H1 (cell line): ENCODE results near the gene RNU5D-1. TPM values are rescaled to one million over a fixed set of nuclear protein-coding genes. Genes with fewer than 3 reads are reported as not detected.

Experiments used
- CTCF ChIA-PET: fragments of 300-600 bp; sonication (Branson Sonifier 250); formaldehyde crosslinking; loops from one replicate; lab custom pipeline; 2021; ENCODE audit not compliant: partially characterized antibody; lab: Charles Lee
- POLR2A ChIA-PET: fragments of 300-600 bp; sonication (Branson Sonifier 250); formaldehyde crosslinking; loops from one replicate; lab custom pipeline; 2021; ENCODE audit warnings: inconsistent platforms; ENCODE audit not compliant: partially characterized antibody; lab: Charles Lee
- DNase-seq, 2 experiments: peaks; one replicate each; pipeline versions ENCODE4 v3.0.0 to v3.0.0-alpha.2; 2010 to 2022; ENCODE audit warnings: low spot score in 2 of 2, low read depth in 1 of 2, mixed read lengths in 1 of 2
- FAIRE-seq: peaks from 2 replicates; lab custom pipeline; 2011; peaks lifted over from hg19 to GRCh38; lab: Jason Lieb, UNC
- H2AFZ ChIP-seq: 2 replicates; pipeline ENCODE4 v1.8.1; 2012; ENCODE audit warnings: low read length, inconsistent platforms
- H2AK5ac ChIP-seq: 2 replicates; pipeline ENCODE4 v1.6.1; 2013; ENCODE audit warnings: low read depth, low read length
- H2BK120ac ChIP-seq: replicated peaks from 2 replicates; pipeline ENCODE3; 2013; ENCODE audit warnings: low read depth, low read length, inconsistent platforms
- H2BK12ac ChIP-seq: 2 replicates; pipeline ENCODE4 v1.6.1; 2013; ENCODE audit warnings: low read depth, low read length
- H2BK15ac ChIP-seq: 2 replicates; pipeline ENCODE4 v1.6.1; 2013; ENCODE audit warnings: low read length
- H2BK20ac ChIP-seq: 2 replicates; pipeline ENCODE4 v1.6.1; 2013; ENCODE audit warnings: low read length
- H2BK5ac ChIP-seq: 2 replicates; pipeline ENCODE4 v1.6.1; 2013; ENCODE audit warnings: low read depth, low read length
- H3K14ac ChIP-seq: 2 replicates; pipeline ENCODE4 v1.6.1; 2013; ENCODE audit warnings: inconsistent platforms; ENCODE audit not compliant: insufficient read length
- H3K18ac ChIP-seq: 2 replicates; pipeline ENCODE4 v1.6.1; 2013; ENCODE audit warnings: low read length; ENCODE audit errors: extremely low read depth
- H3K23ac ChIP-seq: 2 replicates; pipeline ENCODE4 v1.6.1; 2013; ENCODE audit warnings: inconsistent platforms; ENCODE audit not compliant: insufficient read length
- H3K23me2 ChIP-seq: 2 replicates; pipeline ENCODE4 v1.6.1; 2013; ENCODE audit warnings: low read depth, low read length
- H3K27ac ChIP-seq: 2 replicates; pipeline ENCODE4 v1.6.1; 2011; ENCODE audit warnings: low read depth, low read length, inconsistent platforms
- H3K27me3 ChIP-seq, 4 experiments: replicated peaks in 1 of 4; 1 replicate in 1 of 4; 2 replicates in 3 of 4; pipeline versions ENCODE4 v1.6.1 to v1.8.1; 2011 to 2013; ENCODE audit warnings: low read length in 3 of 4, mild to moderate bottlenecking in 3 of 4, inconsistent platforms in 2 of 4, mixed read lengths in 2 of 4, moderate library complexity in 1 of 4; ENCODE audit not compliant: control insufficient read depth in 3 of 4, insufficient read depth in 3 of 4; ENCODE audit errors: extremely low read depth in 1 of 4
- H3K36me3 ChIP-seq, 4 experiments: 2 replicates each; pipeline versions ENCODE4 v1.6.1 to v1.8.1; 2011 to 2013; ENCODE audit warnings: mild to moderate bottlenecking in 4 of 4, low read length in 3 of 4, moderate library complexity in 2 of 4, control low read depth in 1 of 4, inconsistent platforms in 1 of 4; ENCODE audit not compliant: insufficient read depth in 4 of 4, control insufficient read depth in 2 of 4
- H3K4ac ChIP-seq: replicated peaks from 2 replicates; pipeline ENCODE3; 2013; ENCODE audit warnings: low read length, low read depth, mixed read lengths, inconsistent platforms; ENCODE audit not compliant: insufficient read length
- H3K4me1 ChIP-seq, 4 experiments: replicated peaks in 1 of 4; 1 replicate in 1 of 4; 2 replicates in 3 of 4; pipeline versions ENCODE4 v1.6.1 to v1.8.1; 2011 to 2013; ENCODE audit warnings: low read length in 3 of 4, inconsistent platforms in 2 of 4, mixed read lengths in 1 of 4; ENCODE audit not compliant: insufficient read depth in 4 of 4, control insufficient read depth in 3 of 4
- H3K4me2 ChIP-seq, 2 experiments: 2 replicates each; pipeline versions ENCODE4 v1.6.1 to v1.8.1; 2011 to 2013; ENCODE audit warnings: low read depth in 2 of 2, low read length in 2 of 2, control low read depth in 1 of 2, inconsistent platforms in 1 of 2, mild to moderate bottlenecking in 1 of 2; ENCODE audit not compliant: insufficient read depth in 1 of 2
- H3K4me3 ChIP-seq, 4 experiments: fragments of 200-600, 300-600 bp in 1 of 4; sonication (generic), shearing (Covaris generic), sonication (Bioruptor Twin) in 1 of 4; 2 replicates each; pipeline versions ENCODE4 v1.5.1 to v1.8.1; 2011 to 2016; ENCODE audit warnings: low read length in 4 of 4, low read depth in 3 of 4, control low read depth in 2 of 4, inconsistent platforms in 2 of 4, mild to moderate bottlenecking in 2 of 4, mixed read lengths in 1 of 4, moderate library complexity in 1 of 4; ENCODE audit not compliant: insufficient read depth in 2 of 4; ENCODE audit errors: extremely low read depth in 1 of 4
- H3K56ac ChIP-seq: replicated peaks from 2 replicates; pipeline ENCODE3; 2013; ENCODE audit warnings: low read depth, mild to moderate bottlenecking, mixed read lengths, low read length, inconsistent platforms; ENCODE audit not compliant: insufficient read length
- H3K79me1 ChIP-seq: 2 replicates; pipeline ENCODE4 v1.6.1; 2013; ENCODE audit warnings: low read depth, low read length, control low read depth
- H3K79me2 ChIP-seq, 2 experiments: 2 replicates each; pipeline versions ENCODE4 v1.6.1 to v1.8.1; 2012 to 2013; ENCODE audit warnings: low read length in 2 of 2, mild to moderate bottlenecking in 2 of 2, inconsistent platforms in 1 of 2; ENCODE audit not compliant: insufficient read depth in 2 of 2, control insufficient read depth in 1 of 2
- H3K9ac ChIP-seq, 4 experiments: replicated peaks in 1 of 4; 1 replicate in 1 of 4; 2 replicates in 3 of 4; pipeline versions ENCODE4 v1.6.1 to v1.8.1; 2011 to 2013; ENCODE audit warnings: low read depth in 3 of 4, low read length in 3 of 4, control low read depth in 2 of 4, mild to moderate bottlenecking in 2 of 4, moderate library complexity in 2 of 4, inconsistent platforms in 1 of 4; ENCODE audit errors: extremely low read depth in 1 of 4
- H3K9me3 ChIP-seq, 2 experiments: 2 replicates each; pipeline versions ENCODE4 v1.6.1 to v1.8.1; 2012 to 2013; ENCODE audit warnings: mild to moderate bottlenecking in 2 of 2, moderate library complexity in 2 of 2, control low read depth in 1 of 2, inconsistent platforms in 1 of 2, low read depth in 1 of 2, low read length in 1 of 2, mixed read lengths in 1 of 2; ENCODE audit not compliant: insufficient read depth in 2 of 2
- H4K20me1 ChIP-seq, 2 experiments: replicated peaks in 1 of 2; 2 replicates each; pipeline versions ENCODE3 to v1.8.1; 2011 to 2013; ENCODE audit warnings: inconsistent platforms in 2 of 2, low read length in 2 of 2, mild to moderate bottlenecking in 1 of 2; ENCODE audit not compliant: insufficient read depth in 2 of 2, control insufficient read depth in 1 of 2
- H4K5ac ChIP-seq: 2 replicates; pipeline ENCODE4 v1.6.1; 2013; ENCODE audit warnings: low read length, low read depth, mixed read lengths, inconsistent platforms; ENCODE audit not compliant: insufficient read length
- H4K8ac ChIP-seq: 2 replicates; pipeline ENCODE4 v1.8.0; 2013; ENCODE audit warnings: mild to moderate bottlenecking, moderate library complexity, low read length, inconsistent platforms; ENCODE audit not compliant: insufficient read depth; ENCODE audit errors: extremely low read depth
- H4K91ac ChIP-seq: replicated peaks from 2 replicates; pipeline ENCODE3; 2013; ENCODE audit warnings: low read length, mixed read lengths, inconsistent platforms; ENCODE audit not compliant: insufficient read length
- CEBPB ChIP-seq: IDR thresholded peaks from 2 replicates; pipeline ENCODE4 v1.6.1; 2012; ENCODE audit warnings: low read depth, low read length
- GABPA ChIP-seq: IDR thresholded peaks from 2 replicates; pipeline ENCODE4 v1.6.1; 2011; ENCODE audit warnings: mild to moderate bottlenecking, low read length, moderate library complexity, borderline replicate concordance; ENCODE audit not compliant: insufficient read depth
- JUN ChIP-seq: IDR thresholded peaks from 2 replicates; pipeline ENCODE4 v1.6.1; 2011; ENCODE audit warnings: low read depth, mild to moderate bottlenecking, improper control_type of control experiment, low read length
- KDM5A ChIP-seq: fragments of 200-600 bp; IDR thresholded peaks from 2 replicates; pipeline ENCODE4 v1.7.1; 2012; ENCODE audit warnings: mild to moderate bottlenecking, low read length, inconsistent platforms, mixed read lengths
- PHF8 ChIP-seq: fragments of 200-600 bp; sonication (generic); conservative IDR thresholded peaks from 2 replicates; pipeline ENCODE4 v1.7.1; 2012; ENCODE audit warnings: low read depth, mild to moderate bottlenecking, inconsistent platforms, low read length, moderate library complexity
- SIN3A ChIP-seq, 2 experiments: IDR thresholded peaks in 1 of 2; conservative IDR thresholded peaks in 1 of 2; 2 replicates each; pipeline ENCODE4 v1.6.1; 2011 to 2012; ENCODE audit warnings: low read length in 2 of 2, improper control_type of control experiment in 1 of 2, low read depth in 1 of 2, mild to moderate bottlenecking in 1 of 2
- TEAD4 ChIP-seq: IDR thresholded peaks from 2 replicates; pipeline ENCODE4 v1.6.1; 2012; ENCODE audit warnings: low read depth, low read length, inconsistent platforms, mixed read lengths
- WGBS, 2 experiments: shearing (Covaris generic) in 1 of 2; methylation state at CpG; one replicate each; pipeline versions ENCODE4 v1.1.6 to v1.1.7; 2013 to 2015; ENCODE audit warnings: low lambda C conversion rate in 2 of 2, mixed read lengths in 2 of 2, inconsistent platforms in 1 of 2, low coverage in 1 of 2, missing lambda C conversion rate in 1 of 2; ENCODE audit not compliant: insufficient replicate concordance in 2 of 2, insufficient coverage in 1 of 2, insufficient read length in 1 of 2; ENCODE audit errors: extremely low coverage in 1 of 2, missing lambda C conversion rate in 1 of 2; 5-methylcytosine and 5-hydroxymethylcytosine counted together
- polyA plus RNA-seq, 7 experiments: library from polyadenylated mRNA; depleted of rRNA in 3 of 7; stranded (reverse) in 5 of 7; unstranded in 2 of 7; fragments of >200 nt in 5 of 7; fragments of 200-250 nt in 2 of 7; gene quantifications; 1 replicate in 5 of 7; 2 replicates in 1 of 7; 4 replicates in 1 of 7; pipeline versions ENCODE4 v1.2.1 to v1.2.3, GENCODE V29; 2011 to 2013; ENCODE audit warnings: missing spikeins in 2 of 7, mixed read lengths in 2 of 7
- total RNA-seq: library from RNA; stranded (reverse); fragmentation: NEBNext Ultra II Directional; extraction: Animal tissue kit (Norgen Biotek cat#: 25700); gene quantifications from 2 replicates; pipeline ENCODE4 v1.2.1, GENCODE V29; 2021

Gene RNU5D-1
- total and polyA plus RNA-seq, 2 of the 8 experiments (the other 6 are each of a cell fraction or from before 2014, with no cell fraction given), result under 0.01 TPM; not detected in 1

DNA sequence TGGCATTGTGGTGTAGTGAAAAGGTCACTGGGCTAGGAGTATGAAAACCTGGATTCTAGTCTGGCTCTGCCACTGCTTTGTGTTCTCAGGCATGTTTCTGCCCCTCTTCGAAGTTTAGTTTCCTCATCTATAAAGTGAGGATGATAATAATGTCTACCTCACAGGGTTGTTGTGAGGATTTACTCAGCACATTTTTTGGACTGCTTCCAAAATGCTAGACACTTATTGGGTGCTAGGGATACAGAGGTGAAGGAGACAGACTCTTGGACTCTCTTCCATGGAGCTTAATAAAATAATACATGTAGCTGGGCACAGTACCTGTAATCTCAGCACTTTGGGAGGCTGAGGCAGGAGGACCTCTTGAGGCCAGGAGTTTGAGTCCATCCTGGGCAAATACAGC is 12.2 kb upstream of the RNU5D-1 start:
- H3K23ac ChIP-seq, result no peak overlapping the region
- H3K56ac ChIP-seq, result no peak overlapping the region
- no peak overlapping the region for H2AFZ ChIP-seq
- ChIA-PET POLR2A (interaction anchor here (0.8 to 10.5 kb wide), 10 partner anchors 9 to 76 kb away, joined by 3 to 120 read pairs (median 16); partner anchors contain the start of genes RNU5D-1 and RPS8), CTCF (interaction anchor here (0.6 to 7.9 kb wide), 8 partner anchors 8 to 649 kb away, joined by 3 to 42 read pairs (median 5); partner anchors contain the start of gene RNU5D-1)
- H2BK5ac ChIP-seq, result no peak overlapping the region
- H4K5ac ChIP-seq, result no peak overlapping the region
- no peak overlapping the region for H2BK120ac ChIP-seq
- no peak overlapping the region for H3K4me3 ChIP-seq
- peaks cover 2 to 32% of the 10 kb centered on the region in 2 experiments; a peak in 3 of 4 replicates for H3K79me2 ChIP-seq
- no peak overlapping the region for H3K18ac ChIP-seq
- TF ChIP-seq JUN (no peak), CEBPB (no peak), SIN3A (conservative IDR thresholded peaks at IDR 0.05 in 1 of 2, IDR thresholded peaks at IDR 0.05 in 1 of 2; ENCODE audit: low read depth in 1 of 2, low read length in 2 of 2) (no peak), TEAD4 (no peak), GABPA (no peak), KDM5A (no peak), PHF8 (no peak)
- FAIRE-seq (no peak), DNase-seq (no peak)
- no peak overlapping the region for H3K14ac ChIP-seq
- H4K20me1 ChIP-seq, result peaks cover 0 to 2% of the 10 kb centered on the region in 2 experiments
- no peak overlapping the region for H3K4ac ChIP-seq
- H2AK5ac ChIP-seq, result no peak overlapping the region
- peaks cover 0 to 4% of the 10 kb centered on the region in 2 experiments; a peak in 1 of 4 replicates for H3K9me3 ChIP-seq
- peaks cover 20 to 42% (median 31%) of the 10 kb centered on the region in 4 experiments for H3K36me3 ChIP-seq
- no peak overlapping the region for H3K27ac ChIP-seq
- H2BK20ac ChIP-seq, result no peak overlapping the region
- WGBS, 2 experiments, result 100% methylated on average over 1 of the region's 1 CpG; no CpG with 5 or more reads in 1 of the 2 experiments
- H3K9ac ChIP-seq, result no peak overlapping the region; a peak in 1 of 7 replicates
- H3K4me2 ChIP-seq, result no peak overlapping the region
- no peak overlapping the region for H4K8ac ChIP-seq
- peaks cover 9% of the 10 kb centered on the region for H3K79me1 ChIP-seq
- no peak overlapping the region for H4K91ac ChIP-seq
- peaks cover 0 to 3% (median under 1%) of the 10 kb centered on the region in 4 experiments; a peak in 2 of 7 replicates for H3K4me1 ChIP-seq
- H3K23me2 ChIP-seq, result peaks cover 3% of the 10 kb centered on the region; the same call in 1 of the 2 replicates
- no peaks in the 10 kb centered on the region for H3K27me3 ChIP-seq
- H2BK12ac ChIP-seq, result no peak overlapping the region
- H2BK15ac ChIP-seq, result no peak overlapping the region
